NK-92 (cell line): Measurements from ENCODE around the gene HEPACAM.

Experiments
- DNase-seq: peaks from one replicate; lab custom pipeline; 2025; ENCODE audit not compliant: unreplicated experiment; lab: John Stamatoyannopoulos, UW

HEPACAM gene

DNA sequence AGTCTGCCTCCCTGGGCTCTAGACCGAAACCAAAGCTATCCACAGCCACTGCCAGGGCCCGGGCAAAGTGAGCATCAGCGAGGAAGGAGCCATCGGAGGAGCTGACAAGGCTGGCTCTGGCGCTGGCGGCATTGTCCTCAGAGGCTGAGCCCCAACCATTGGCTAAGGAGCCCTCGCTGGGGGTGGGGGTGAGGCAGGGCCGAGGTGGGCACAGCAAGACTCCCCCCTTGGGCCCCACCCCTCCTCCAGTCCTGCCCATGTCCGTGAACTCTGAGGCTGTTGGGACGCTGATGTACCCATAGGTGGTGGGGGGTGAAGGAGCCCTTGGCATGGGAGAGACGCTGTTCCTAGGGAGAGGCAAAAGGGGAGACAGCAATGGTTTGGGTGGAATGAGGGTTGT is 49.4 kb downstream of the HEPACAM start:
- DNase-seq: no peak

DNA sequence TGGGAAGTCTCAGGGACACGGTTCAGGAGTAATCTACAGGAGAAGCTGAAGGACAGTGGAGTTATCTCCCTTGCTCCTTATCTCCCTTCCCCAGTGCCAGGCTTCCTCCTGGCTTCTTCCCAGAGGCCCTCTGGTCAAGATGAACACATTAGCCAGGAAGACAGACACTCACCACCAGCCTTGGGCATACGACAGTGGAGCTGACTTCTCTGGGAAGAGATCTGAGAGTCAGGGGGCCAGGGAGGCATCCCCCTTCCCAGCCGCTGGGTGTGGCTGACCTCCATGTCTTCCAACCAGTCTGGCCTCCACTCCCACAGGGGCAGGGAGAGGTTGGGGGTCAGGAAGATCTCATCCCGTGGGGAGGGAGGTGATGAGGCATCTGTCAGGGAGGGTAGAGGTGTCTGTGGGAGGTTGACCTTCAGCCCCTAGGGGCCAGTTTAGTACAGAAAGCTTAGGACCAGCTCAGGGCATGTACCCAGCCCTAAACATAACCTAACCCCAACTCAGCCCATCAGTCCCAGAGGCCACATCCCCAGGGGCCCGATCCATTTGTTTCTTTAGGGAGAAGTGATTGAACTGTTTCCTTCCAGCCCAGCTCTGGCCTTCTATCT is 50.9 kb downstream of the HEPACAM start:
- no peak for DNase-seq

GRCh38 chr11:124884340-124884739 is 51.5 kb downstream of the HEPACAM start:
- no peak for DNase-seq

GRCh38 chr11:124882339-124883071 is 53.3 kb downstream of the HEPACAM start:
- no peak for DNase-seq

GRCh38 chr11:124880958-124881357 is 54.9 kb downstream of the HEPACAM start:
- DNase-seq: no peak

DNA sequence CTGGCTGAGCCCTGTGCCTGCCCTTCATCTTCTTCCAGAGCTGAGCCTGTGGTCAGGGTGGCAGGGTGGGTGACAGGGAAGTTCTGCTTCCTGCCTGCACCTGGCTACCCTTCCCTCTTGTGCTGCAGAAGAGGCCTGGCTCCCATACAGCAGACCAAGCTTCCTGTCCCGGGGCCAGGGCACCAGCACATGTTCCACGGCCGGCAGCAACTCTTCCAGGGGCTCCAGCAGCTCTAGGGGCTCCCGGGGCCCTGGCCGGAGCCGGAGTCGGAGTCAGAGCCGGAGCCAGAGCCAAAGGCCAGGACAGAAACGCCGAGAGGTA is 55.6 kb downstream of the HEPACAM start:
- no peak for DNase-seq

DNA sequence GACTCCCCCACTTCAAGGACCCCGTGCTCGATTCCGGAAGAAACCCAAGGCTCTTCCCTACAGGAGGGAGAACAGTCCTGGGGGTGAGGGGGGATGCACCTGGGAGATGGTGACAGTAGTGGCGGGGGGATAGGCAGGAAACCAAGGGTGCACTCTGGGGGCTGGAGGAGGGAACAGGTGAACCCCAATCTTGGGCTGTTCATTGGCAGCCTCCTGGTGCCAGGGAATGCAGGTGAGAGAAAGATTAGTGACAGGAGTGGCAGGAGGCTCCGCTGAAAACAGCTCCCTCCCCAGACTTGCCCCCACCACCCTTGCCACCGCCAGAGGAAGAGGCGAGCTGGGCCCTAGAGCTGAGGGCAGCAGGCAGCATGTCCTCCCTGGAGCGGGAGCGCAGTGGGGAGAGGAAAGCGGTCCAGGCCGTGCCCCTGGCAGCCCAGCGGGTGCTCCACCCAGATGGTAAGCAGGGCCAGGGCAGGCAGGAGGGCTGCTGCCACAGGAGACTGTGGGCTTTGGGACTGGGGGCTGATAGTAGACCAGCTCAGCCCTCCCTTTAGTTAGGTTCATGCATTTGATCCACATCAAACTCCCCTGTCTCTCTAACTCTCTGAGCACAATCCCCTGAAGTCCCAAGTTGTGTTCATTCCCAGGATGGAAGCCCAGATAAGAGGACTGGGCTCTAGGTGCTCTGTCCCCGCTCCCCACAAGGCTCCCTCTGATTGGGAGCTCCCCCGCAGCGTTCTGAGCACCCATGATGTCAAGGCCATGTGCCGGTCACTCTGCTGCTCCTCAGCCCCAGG is 56.2 kb downstream of the HEPACAM start:
- DNase-seq: no peak

- no peak for DNase-seq
Measured at GRCh38 chr11:124878759-124879492, 56.9 kb downstream of the HEPACAM start.

GRCh38 chr11:124877910-124878758 is 57.7 kb downstream of the HEPACAM start:
- DNase-seq: no peak

GRCh38 chr11:124877631-124877909 is 58.3 kb downstream of the HEPACAM start:
- DNase-seq: no peak

- DNase-seq: no peak
Measured at GRCh38 chr11:124876818-124877630, 58.8 kb downstream of the HEPACAM start.

GRCh38 chr11:124875943-124876817 is 59.7 kb downstream of the HEPACAM start:
- no peak for DNase-seq

DNA sequence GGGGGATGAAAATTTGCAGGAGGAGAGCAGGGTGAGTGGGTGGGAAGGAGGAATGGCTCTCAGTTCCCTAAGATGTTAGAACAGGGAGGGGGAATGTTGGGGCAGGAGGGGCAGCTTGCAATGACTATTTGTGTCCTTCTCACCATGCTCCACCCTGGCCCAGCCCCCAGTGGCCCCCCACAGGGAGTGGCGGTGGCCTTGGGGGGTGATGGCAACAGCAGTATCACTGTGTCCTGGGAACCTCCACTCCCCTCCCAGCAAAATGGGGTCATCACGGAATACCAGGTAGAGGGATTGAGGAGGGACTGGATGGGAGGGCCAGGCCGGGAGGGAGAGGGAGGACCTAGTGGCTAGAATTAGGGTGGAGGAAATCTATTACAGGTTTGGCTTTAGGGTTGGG is 60.4 kb downstream of the HEPACAM start:
- no peak for DNase-seq

DNA sequence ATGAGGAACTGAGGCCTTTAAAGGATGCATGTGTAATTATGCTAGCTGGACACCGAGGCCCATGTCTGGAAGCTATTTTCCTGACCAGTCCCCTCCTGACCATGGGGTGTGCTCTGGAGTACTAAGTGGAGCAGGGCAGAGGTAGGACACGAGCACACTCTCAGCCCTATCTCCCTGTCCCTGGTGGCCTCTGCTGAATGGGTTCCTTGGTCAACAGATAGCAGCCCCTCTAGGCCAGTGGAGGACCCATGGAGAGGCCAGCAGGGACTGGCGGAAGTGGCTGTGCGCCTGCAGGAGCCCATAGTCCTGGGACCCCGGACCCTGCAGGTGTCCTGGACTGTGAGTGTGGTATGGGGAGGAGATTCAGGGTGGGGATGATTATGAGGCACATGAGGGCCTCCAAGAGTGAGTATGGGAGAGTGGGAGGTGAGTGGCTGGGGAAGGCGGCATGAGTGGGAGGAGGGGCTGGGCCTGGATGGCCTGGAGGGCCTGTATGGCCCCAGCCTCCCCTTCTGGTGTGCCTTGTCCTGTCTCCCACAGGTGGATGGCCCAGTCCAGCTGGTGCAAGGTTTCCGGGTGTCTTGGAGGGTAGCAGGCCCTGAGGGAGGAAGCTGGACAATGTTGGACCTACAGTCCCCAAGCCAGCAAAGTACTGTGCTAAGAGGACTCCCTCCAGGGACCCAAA is 61.1 kb downstream of the HEPACAM start:
- no peak for DNase-seq

GRCh38 chr11:124873951-124874350 is 61.9 kb downstream of the HEPACAM start:
- no peak for DNase-seq

DNA sequence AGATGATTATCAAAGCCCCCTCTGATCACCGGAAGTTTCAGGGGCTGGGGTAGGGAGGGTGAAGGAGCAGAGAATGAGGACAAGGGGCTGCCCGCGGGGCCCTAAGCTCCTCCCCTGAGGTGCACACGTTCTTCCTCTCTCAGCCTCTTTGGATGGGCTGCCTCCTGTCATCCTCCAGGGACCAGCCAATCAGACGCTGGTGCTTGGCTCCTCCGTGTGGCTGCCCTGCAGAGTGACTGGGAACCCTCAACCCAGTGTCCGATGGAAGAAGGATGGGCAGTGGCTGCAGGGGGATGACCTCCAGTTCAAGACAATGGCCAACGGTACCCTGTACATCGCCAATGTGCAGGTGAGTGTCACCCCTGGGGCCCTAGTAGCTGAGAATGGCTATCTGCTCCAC is 63.1 kb downstream of the HEPACAM start:
- DNase-seq: no peak

DNA sequence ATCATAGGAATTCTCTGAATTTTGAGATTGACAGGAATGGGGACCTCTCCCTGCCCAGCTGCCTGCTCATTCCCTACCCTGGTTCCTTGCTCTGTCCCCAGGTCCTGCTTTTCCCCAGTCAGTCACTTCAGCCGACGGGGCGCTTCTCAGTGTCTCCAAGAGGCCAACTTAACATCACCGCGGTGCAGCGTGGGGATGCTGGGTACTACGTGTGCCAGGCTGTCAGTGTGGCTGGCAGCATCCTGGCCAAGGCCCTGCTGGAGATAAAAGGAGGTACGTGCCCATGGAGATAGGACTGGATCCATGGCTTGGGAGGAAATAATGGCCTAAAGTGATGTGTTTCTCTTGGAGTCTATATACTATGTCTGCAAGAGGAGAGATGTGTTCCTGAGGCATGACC is 63.6 kb downstream of the HEPACAM start:
- DNase-seq: no peak

DNA sequence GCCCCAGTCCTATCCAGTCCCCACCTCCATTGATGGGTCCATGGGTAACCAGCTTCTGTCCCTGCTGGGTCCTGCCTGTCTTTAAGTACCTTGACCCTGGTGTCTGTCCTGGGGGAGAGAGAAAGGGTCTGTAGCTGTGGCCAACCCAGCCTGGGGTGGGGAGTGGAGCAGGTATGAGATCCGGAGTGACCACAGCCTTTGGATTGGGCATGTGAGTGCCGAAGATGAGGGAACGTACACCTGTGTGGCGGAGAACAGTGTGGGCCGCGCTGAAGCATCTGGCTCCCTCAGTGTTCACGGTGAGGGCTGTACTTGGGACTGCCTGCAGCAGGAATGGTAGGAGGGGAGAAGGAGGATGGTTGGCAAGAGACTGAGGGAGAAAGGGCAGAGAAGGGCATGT is 65.4 kb downstream of the HEPACAM start:
- DNase-seq: no peak
